B cell (primary cell): ENCODE results near the gene AFF1. TPM values are rescaled to one million over a fixed set of nuclear protein-coding genes. Genes with fewer than 3 reads are reported as not detected.

Experiments used
- ATAC-seq: fragments of 200-7000 bp; cut with Tn5 transposase; one replicate; pipeline ENCODE4 v1.10.0; 2021; ENCODE audit warnings: low read depth, mild to moderate bottlenecking, moderate number of reproducible peaks, moderate library complexity
- CTCF ChIA-PET: fragments of 350-600 bp; sonication (Branson Sonifier 250); formaldehyde crosslinking; loops from one replicate; lab custom pipeline; 2021; ENCODE audit warnings: antibody characterized with exemption, inconsistent platforms; lab: Charles Lee
- POLR2A ChIA-PET: fragments of 350-600 bp; sonication (Branson Sonifier 250); formaldehyde crosslinking; loops from one replicate; lab custom pipeline; 2021; ENCODE audit warnings: antibody characterized with exemption; lab: Charles Lee
- DNase-seq: peaks from one replicate; pipeline ENCODE4 v3.0.0; 2013
- H2AFZ ChIP-seq: 2 replicates; pipeline ENCODE4 v1.6.1; 2012; ENCODE audit warnings: mild to moderate bottlenecking, low read depth, low read length; ENCODE audit not compliant: insufficient read depth, poor library complexity, severe bottlenecking
- H3K27ac ChIP-seq, 2 donors: 1 replicate in 1 of 2; 2 replicates in 1 of 2; pipeline ENCODE4 v1.5.1; 2012 to 2013; ENCODE audit warnings: low read length in 2 of 2, mild to moderate bottlenecking in 2 of 2, moderate library complexity in 1 of 2
- H3K27me3 ChIP-seq, 4 experiments: fragments of 200-600 bp in 1 of 4; sonication (generic) in 1 of 4; replicated peaks in 1 of 4; 1 replicate in 2 of 4; 2 replicates in 2 of 4; pipeline versions ENCODE4 v1.6.1 to v1.7.0; 2013 to 2016; ENCODE audit warnings: low read length in 3 of 4, mild to moderate bottlenecking in 2 of 4, mixed read lengths in 1 of 4, moderate library complexity in 1 of 4; ENCODE audit not compliant: insufficient read depth in 4 of 4, control insufficient read depth in 3 of 4; ENCODE audit errors: control extremely low read depth in 1 of 4
- H3K36me3 ChIP-seq, 2 experiments: replicated peaks in 1 of 2; 1 replicate in 1 of 2; 2 replicates in 1 of 2; pipeline versions ENCODE4 v1.6.1 to v1.7.1; 2013; ENCODE audit warnings: low read length in 1 of 2; ENCODE audit not compliant: insufficient read depth in 2 of 2, control insufficient read depth in 1 of 2; ENCODE audit errors: control extremely low read depth in 1 of 2, extremely low read depth in 1 of 2
- H3K4me1 ChIP-seq, 2 donors: fragments of 200-600 bp in 1 of 2; sonication (generic) in 1 of 2; 1 replicate in 1 of 2; 2 replicates in 1 of 2; pipeline versions ENCODE4 v1.5.1 to v1.6.1; 2013 to 2017; ENCODE audit warnings: low read length in 2 of 2; ENCODE audit not compliant: control insufficient read depth in 2 of 2, insufficient read depth in 2 of 2
- H3K4me2 ChIP-seq: replicated peaks from 2 replicates; pipeline ENCODE3; 2012; ENCODE audit warnings: mild to moderate bottlenecking, low read depth, low read length; ENCODE audit not compliant: poor library complexity, severe bottlenecking
- H3K4me3 ChIP-seq, 5 experiments: fragments of 200-600 bp in 1 of 5; sonication (generic) in 1 of 5; 1 replicate in 3 of 5; 2 replicates in 2 of 5; pipeline versions ENCODE4 v1.5.1 to v1.7.0; 2011 to 2016; ENCODE audit warnings: low read length in 4 of 5, mild to moderate bottlenecking in 4 of 5, low read depth in 2 of 5, control low read depth in 1 of 5, moderate library complexity in 1 of 5; ENCODE audit not compliant: insufficient read depth in 1 of 5; ENCODE audit errors: control extremely low read depth in 1 of 5, extremely low read depth in 1 of 5
- H3K79me2 ChIP-seq: fragments of 200-600 bp; sonication (generic); one replicate; pipeline ENCODE4 v1.6.0; 2016; ENCODE audit warnings: low read length; ENCODE audit not compliant: control insufficient read depth, insufficient read depth
- H3K9ac ChIP-seq: fragments of 200-600 bp; sonication (generic); 2 replicates; pipeline ENCODE4 v1.6.1; 2017; ENCODE audit warnings: mild to moderate bottlenecking, low read length, moderate library complexity
- H3K9me3 ChIP-seq, 3 donors: one replicate each; pipeline versions ENCODE4 v1.6.1 to v1.7.1; 2013; ENCODE audit warnings: low read length in 2 of 3; ENCODE audit not compliant: control insufficient read depth in 2 of 3, insufficient read depth in 1 of 3; ENCODE audit errors: control extremely low read depth in 1 of 3
- H4K20me1 ChIP-seq: 2 replicates; pipeline ENCODE4 v1.6.0; 2012; ENCODE audit warnings: mild to moderate bottlenecking, low read length; ENCODE audit not compliant: insufficient read depth, control insufficient read depth, poor library complexity, severe bottlenecking
- H3K27ac Mint-ChIP-seq: one replicate; pipeline ENCODE4 v1.8.0; 2021; ENCODE audit warnings: mixed read lengths
- H3K27me3 Mint-ChIP-seq: one replicate; pipeline ENCODE4 v1.8.0; 2021; ENCODE audit warnings: mixed read lengths
- H3K4me1 Mint-ChIP-seq: one replicate; pipeline ENCODE4 v1.8.0; 2021; ENCODE audit warnings: mixed read lengths
- H3K4me3 Mint-ChIP-seq: one replicate; pipeline ENCODE4 v1.8.0; 2021; ENCODE audit warnings: mixed read lengths
- H3K9me3 Mint-ChIP-seq: one replicate; pipeline ENCODE4 v1.8.0; 2022; ENCODE audit warnings: mixed read lengths; ENCODE audit not compliant: insufficient read depth
- CTCF ChIP-seq: fragments of 200-600 bp; IDR thresholded peaks from one replicate; pipeline ENCODE4 v1.8.0; 2022; ENCODE audit warnings: antibody characterized with exemption, mild to moderate bottlenecking
- EZH2 ChIP-seq: IDR thresholded peaks from 2 replicates; pipeline ENCODE4 v1.6.1; 2012; ENCODE audit warnings: borderline replicate concordance, low read depth, mild to moderate bottlenecking, moderate library complexity, low read length; ENCODE audit not compliant: insufficient read depth, poor library complexity, severe bottlenecking
- WGBS: methylation state at CpG from one replicate; pipeline ENCODE4 v1.1.5; 2013; ENCODE audit warnings: missing lambda C conversion rate; ENCODE audit not compliant: insufficient coverage; 5-methylcytosine and 5-hydroxymethylcytosine counted together
- intact Hi-C: fragments of 100-400 bp; cut with micrococcal nuclease; formaldehyde crosslinking; loops from one replicate; pipeline ENCODE4 v1.10.0; 2022
- polyA plus RNA-seq: library from polyadenylated mRNA; depleted of rRNA; stranded (reverse); fragments of >200 nt; gene quantifications from 2 replicates; pipeline ENCODE4 v1.2.3, GENCODE V29; 2012
- total RNA-seq, 2 donors: library from RNA; stranded (reverse); fragments of 120-200 nt in 1 of 2; gene quantifications; 1 replicate in 1 of 2; 2 replicates in 1 of 2; pipeline versions ENCODE4 v1.2.3 to v1.2.4, GENCODE V29; 2013 to 2022

Gene AFF1
- total and polyA plus RNA-seq, 2 donors (not counting 1 experiment from before 2014, with no cell fraction given): 15.3 to 135 TPM

- intact Hi-C loops: no loop called here
- Mint-ChIP-seq H3K27me3 (no peaks in the 10 kb centered on the region), H3K9me3 (no peaks in the 10 kb centered on the region), H3K4me1 (peaks cover 3% of the 10 kb centered on the region), H3K4me3 (no peak overlapping the region), H3K27ac (no peak overlapping the region)
- no peak for DNase-seq
- H3K9me3 ChIP-seq: no peaks in the 10 kb centered on the region
- H4K20me1 ChIP-seq: no peaks in the 10 kb centered on the region
- TF ChIP-seq CTCF (no peak), EZH2 (no peak)
- H3K36me3 ChIP-seq: peaks cover 2 to 86% of the 10 kb centered on the region in 2 experiments
- H3K4me1 ChIP-seq: peaks cover 0 to 2% of the 10 kb centered on the region in 2 donors
- no peak overlapping the region for H3K4me2 ChIP-seq
- H3K27ac ChIP-seq: no peak overlapping the region
- no peak overlapping the region for H2AFZ ChIP-seq
- H3K27me3 ChIP-seq: no peaks in the 10 kb centered on the region
- ATAC-seq: no peak
- ChIA-PET POLR2A (no interaction called here), CTCF (no interaction called here)
- no peak overlapping the region for H3K9ac ChIP-seq
- WGBS: 100% methylated on average over 4 of the region's 7 CpGs
- H3K4me3 ChIP-seq: no peak overlapping the region
- H3K79me2 ChIP-seq: no peaks in the 10 kb centered on the region
These were observed 196.3 kb downstream of the AFF1 start for GRCh38 chr4:87130985-87131703.

GRCh38 chr4:87132035-87132434, 197.2 kb downstream of the AFF1 start:
- Histone ChIP-seq H3K4me2 (no peak overlapping the region), H3K4me3 (no peak overlapping the region), H3K4me1 (peaks cover 0 to 2% of the 10 kb centered on the region in 2 donors), H3K9ac (no peak overlapping the region), H3K36me3 (peaks cover 2 to 78% of the 10 kb centered on the region in 2 experiments), H2AFZ (no peak overlapping the region), H4K20me1 (no peaks in the 10 kb centered on the region), H3K9me3 (no peaks in the 10 kb centered on the region), H3K27me3 (no peaks in the 10 kb centered on the region), H3K79me2 (no peaks in the 10 kb centered on the region), H3K27ac (no peak overlapping the region)
- Mint-ChIP-seq H3K9me3 (no peaks in the 10 kb centered on the region), H3K4me3 (no peak overlapping the region), H3K27me3 (no peaks in the 10 kb centered on the region), H3K27ac (no peak overlapping the region), H3K4me1 (peaks cover 3% of the 10 kb centered on the region)
- peak; percentile 12 for DNase-seq
- no peak for ATAC-seq
- no peak for TF ChIP-seq CTCF
- no peak for TF ChIP-seq EZH2
- ChIA-PET CTCF (no interaction called here), POLR2A (no interaction called here)
- no CpG with 5 or more reads among the region's 8 CpGs for WGBS
- intact Hi-C loops: no loop called here
